Measurements from ENCODE around the gene RBPJ. TPM values are rescaled to one million over a fixed set of nuclear protein-coding genes. Genes with fewer than 3 reads are reported as not detected.
A peak's percentile ranks its signal among the peaks of the same experiment; 100 is the strongest.

Gene RBPJ
- total RNA-seq, 2 donors from 2014 or later: 71.1 to 78.0 TPM

DNA sequence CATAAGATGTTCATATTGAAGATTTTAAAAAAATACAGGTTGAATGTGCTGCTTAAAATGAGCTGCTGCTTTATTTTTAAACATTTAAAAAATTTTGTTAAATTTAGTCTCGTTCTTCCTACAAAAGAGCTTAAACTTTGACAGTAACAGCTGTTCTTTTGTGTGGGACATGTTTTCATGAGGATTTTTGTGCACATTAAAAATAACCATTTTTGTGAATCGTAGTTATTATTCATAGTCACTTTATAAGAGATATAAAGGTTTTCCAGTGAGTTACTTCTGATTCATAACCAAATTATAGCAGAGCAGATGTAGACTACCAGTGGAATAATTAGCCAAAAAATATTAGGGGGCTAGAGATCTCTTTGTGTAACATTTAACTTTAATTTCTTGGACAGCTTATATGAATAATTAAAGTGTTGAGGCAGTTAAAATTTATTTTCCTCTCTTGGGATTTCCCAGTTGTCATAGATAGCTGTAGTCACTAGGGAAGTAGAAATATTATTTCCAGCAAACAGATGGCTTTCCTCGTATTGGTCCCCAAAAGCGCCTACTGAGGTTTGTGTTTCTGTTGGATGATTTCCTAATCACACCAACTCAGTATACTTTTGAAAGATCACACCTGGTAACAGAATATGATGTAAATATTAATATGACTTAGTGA lies 24.2 kb downstream of the RBPJ start:
- H3K27ac Mint-ChIP-seq: no peak overlapping the region
- peaks cover 34% of the 10 kb centered on the region for H3K4me1 Mint-ChIP-seq
- no peaks in the 10 kb centered on the region for H3K27me3 ChIP-seq (ENCODE audit: control insufficient read depth, insufficient read depth, low read length, poor library complexity, severe bottlenecking)
- H3K27me3 Mint-ChIP-seq (ENCODE audit: insufficient read depth): no peaks in the 10 kb centered on the region
- no peak overlapping the region for H3K4me3 Mint-ChIP-seq
- no peak for TF ChIP-seq CTCF (conservative IDR thresholded peaks at IDR 0.05)
- no peak overlapping the region for H3K4me3 ChIP-seq (ENCODE audit: low read length)
- H3K36me3 Mint-ChIP-seq (ENCODE audit: low read depth): peaks cover 3% of the 10 kb centered on the region
- H3K36me3 ChIP-seq (ENCODE audit: control insufficient read depth, insufficient read depth, low read length): no peaks in the 10 kb centered on the region
- H3K4me1 ChIP-seq (ENCODE audit: control insufficient read depth, insufficient read depth, low read length): no peaks in the 10 kb centered on the region
- no peaks in the 10 kb centered on the region for H3K9me3 ChIP-seq (ENCODE audit: control insufficient read depth, low read length)
- DNase-seq: no peak
- whole genome bisulfite sequencing, 2 experiments (ENCODE audit: insufficient coverage in 1 of 2, insufficient read length in 1 of 2): 99 to 100% methylated on average over 1 to 4 of the region's 4 CpGs
- no peak overlapping the region for H3K9ac ChIP-seq (ENCODE audit: extremely low read depth, low read length, poor library complexity, severe bottlenecking)
- H3K9me3 Mint-ChIP-seq: no peaks in the 10 kb centered on the region
- H3K27ac ChIP-seq (ENCODE audit: low read depth, low read length): no peak overlapping the region

GRCh38 chr4:26345565-26345938 lies 24.7 kb downstream of the RBPJ start:
- DNase-seq: no peak
- Mint-ChIP-seq H3K36me3 (ENCODE audit: low read depth) (peaks cover 3% of the 10 kb centered on the region), H3K27ac (no peak overlapping the region), H3K4me3 (no peak overlapping the region), H3K9me3 (no peaks in the 10 kb centered on the region), H3K4me1 (peaks cover 32% of the 10 kb centered on the region), H3K27me3 (ENCODE audit: insufficient read depth) (no peaks in the 10 kb centered on the region)
- no peaks in the 10 kb centered on the region for H3K9me3 ChIP-seq (ENCODE audit: control insufficient read depth, low read length)
- H3K27me3 ChIP-seq (ENCODE audit: control insufficient read depth, insufficient read depth, low read length, poor library complexity, severe bottlenecking): no peaks in the 10 kb centered on the region
- H3K9ac ChIP-seq (ENCODE audit: extremely low read depth, low read length, poor library complexity, severe bottlenecking): no peak overlapping the region
- H3K4me3 ChIP-seq (ENCODE audit: low read length): no peak overlapping the region
- 93 to 100% methylated on average over 1 to 3 of the region's 3 CpGs for WGBS, 2 experiments (ENCODE audit: insufficient coverage in 1 of 2, insufficient read length in 1 of 2)
- H3K36me3 ChIP-seq (ENCODE audit: control insufficient read depth, insufficient read depth, low read length): no peaks in the 10 kb centered on the region
- no peak overlapping the region for H3K27ac ChIP-seq (ENCODE audit: low read depth, low read length)
- no peak for TF ChIP-seq CTCF (conservative IDR thresholded peaks at IDR 0.05)
- H3K4me1 ChIP-seq (ENCODE audit: control insufficient read depth, insufficient read depth, low read length): no peaks in the 10 kb centered on the region

GRCh38 chr4:26346203-26346620 lies 25.4 kb downstream of the RBPJ start:
- Histone ChIP-seq H3K9me3 (ENCODE audit: control insufficient read depth, low read length) (no peaks in the 10 kb centered on the region), H3K27ac (ENCODE audit: low read depth, low read length) (no peak overlapping the region), H3K4me3 (ENCODE audit: low read length) (no peak overlapping the region), H3K27me3 (ENCODE audit: control insufficient read depth, insufficient read depth, low read length, poor library complexity, severe bottlenecking) (no peaks in the 10 kb centered on the region), H3K9ac (ENCODE audit: extremely low read depth, low read length, poor library complexity, severe bottlenecking) (no peak overlapping the region), H3K36me3 (ENCODE audit: control insufficient read depth, insufficient read depth, low read length) (no peaks in the 10 kb centered on the region), H3K4me1 (ENCODE audit: control insufficient read depth, insufficient read depth, low read length) (no peaks in the 10 kb centered on the region)
- DNase-seq: peak; percentile 63
- TF ChIP-seq CTCF (conservative IDR thresholded peaks at IDR 0.05): no peak
- Mint-ChIP-seq H3K9me3 (no peaks in the 10 kb centered on the region), H3K4me1 (peaks cover 30% of the 10 kb centered on the region), H3K27me3 (ENCODE audit: insufficient read depth) (no peaks in the 10 kb centered on the region), H3K4me3 (no peak overlapping the region), H3K27ac (peak overlapping the region; percentile 31), H3K36me3 (ENCODE audit: low read depth) (peaks cover 3% of the 10 kb centered on the region)
- WGBS, 2 experiments (ENCODE audit: insufficient coverage in 1 of 2, insufficient read length in 1 of 2): 68 to 100% methylated on average over 1 to 6 of the region's 6 CpGs

All from endodermal cell (in vitro differentiated cells).